Activated T-helper 1 cell treated with anti-CD3 and anti-CD28 coated beads, Interleukin-2, amount 50 U/mL, for 16 hours (primary cell): Measurements from ENCODE around the gene UQCRC1.

Source experiments
- DNase-seq, 2 donors: peaks; one replicate each; pipeline ENCODE4 v3.0.0-alpha.2; 2020; ENCODE audit warnings: low read depth in 1 of 2, low spot score in 1 of 2

Gene UQCRC1

GRCh38 chr3:48599077-48599501 lies 10.4 kb downstream of the UQCRC1 start:
- no peak for DNase-seq

- no peak for DNase-seq
Observed at GRCh38 chr3:48598323-48599076, 10.9 kb downstream of the UQCRC1 start.

GRCh38 chr3:48597408-48597800 lies 12.0 kb downstream of the UQCRC1 start:
- no peak for DNase-seq

GRCh38 chr3:48596676-48597407 lies 12.6 kb downstream of the UQCRC1 start:
- no peak for DNase-seq

- no peak for DNase-seq
Observed at GRCh38 chr3:48596157-48596556, 13.3 kb downstream of the UQCRC1 start.

GRCh38 chr3:48595526-48596121 lies 13.8 kb downstream of the UQCRC1 start:
- no peak for DNase-seq

GRCh38 chr3:48595075-48595525 lies 14.3 kb downstream of the UQCRC1 start, which contains the start of gene COL7A1:
COL7A1 (minus strand) TSS chr3:48595329; CDS start chr3:48595159, 170 bp downstream.
- DNase-seq = no peak

GRCh38 chr3:48594417-48595049 lies 14.9 kb downstream of the UQCRC1 start:
- no peak for DNase-seq

GRCh38 chr3:48593337-48593736 lies 16.1 kb downstream of the UQCRC1 start:
- no peak for DNase-seq

GRCh38 chr3:48592519-48593087 lies 16.8 kb downstream of the UQCRC1 start:
- no peak for DNase-seq

- no peak for DNase-seq
Observed at GRCh38 chr3:48591886-48592518, 17.4 kb downstream of the UQCRC1 start.

- DNase-seq = no peak
Observed at GRCh38 chr3:48591436-48591835, 18.0 kb downstream of the UQCRC1 start.

- DNase-seq = no peak
Observed at GRCh38 chr3:48588230-48588629, 21.2 kb downstream of the UQCRC1 start.

GRCh38 chr3:48587686-48588085 lies 21.8 kb downstream of the UQCRC1 start:
- no peak for DNase-seq

- no peak for DNase-seq
Observed at GRCh38 chr3:48585411-48585810, 24.0 kb downstream of the UQCRC1 start.

- DNase-seq = no peak
Observed at GRCh38 chr3:48584836-48585235, 24.6 kb downstream of the UQCRC1 start.

GRCh38 chr3:48581621-48582481 lies 27.6 kb downstream of the UQCRC1 start:
- no peak for DNase-seq

GRCh38 chr3:48576647-48577046 lies 32.8 kb downstream of the UQCRC1 start:
- DNase-seq = no peak

- no peak for DNase-seq
Observed at GRCh38 chr3:48575366-48575765, 34.1 kb downstream of the UQCRC1 start.
